Activated CD4-positive, alpha-beta T cell treated with anti-CD3 and anti-CD28 coated beads, Interleukin-2, amount 50 U/mL, for 1 hour (primary cell): ENCODE data around the gene CDK13.
A peak's percentile ranks its signal among the peaks of the same experiment; 100 is the strongest.
"Not testable (repeated sequence)": the region's sequence is repeated elsewhere in the genome, so short reads cannot be mapped to it uniquely, and the experiment has no call there.

Experiments used
- DNase-seq: peaks from one replicate; pipeline ENCODE4 v3.0.0-alpha.2; 2020

Gene CDK13

GRCh38 chr7:39949971-39950472 is at the start of gene CDK13:
Gene CDK13, plus strand, starts transcription at chr7:39950256. Its CDS starts 386 bp downstream, at chr7:39950642.
- DNase-seq, result peak; percentile 90

DNA sequence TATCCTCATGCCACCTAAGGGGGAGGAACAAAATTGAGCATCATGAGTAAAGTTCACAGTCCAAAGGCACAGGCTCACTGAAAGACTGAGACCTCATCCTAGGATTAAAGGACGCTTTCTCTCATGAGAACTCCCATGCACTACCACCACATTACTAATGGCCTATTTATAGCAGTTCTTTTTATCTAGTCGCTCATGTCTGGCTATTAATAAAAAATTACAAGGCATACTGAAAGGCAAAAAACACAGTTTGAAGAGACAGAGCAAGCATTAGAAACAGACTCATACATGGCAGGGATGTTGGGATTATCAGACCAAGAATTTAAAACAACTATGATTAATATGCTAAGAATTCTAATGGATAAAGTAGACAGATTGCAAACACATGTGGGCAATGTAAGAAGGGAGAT is 46.0 kb upstream of the CDK13 start:
- DNase-seq, result no peak

- DNase-seq, result no peak
Measured at GRCh38 chr7:39908141-39908540, 41.9 kb upstream of the CDK13 start.

- DNase-seq, result no peak
Measured at GRCh38 chr7:39908973-39909372, 41.1 kb upstream of the CDK13 start.

DNA sequence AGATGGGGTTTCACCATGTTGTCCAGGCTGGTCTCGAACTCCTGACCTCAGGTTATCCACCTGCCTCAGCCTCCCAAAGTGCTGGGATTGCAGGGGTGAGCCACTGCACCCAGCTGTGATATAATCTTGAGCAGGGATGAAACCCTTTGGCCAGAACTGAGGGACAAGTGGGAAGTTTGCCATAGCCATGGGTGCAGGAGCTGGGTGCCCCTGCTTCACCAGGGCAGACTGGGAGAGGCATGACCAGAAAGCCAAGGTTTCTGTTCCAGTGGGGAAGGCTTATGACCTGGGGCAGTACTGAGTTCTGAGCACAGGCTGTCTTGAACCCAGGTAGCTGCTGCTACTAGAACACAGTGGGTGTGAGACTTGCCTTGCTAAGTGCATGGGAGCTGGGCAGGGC is 40.5 kb upstream of the CDK13 start:
- no peak for DNase-seq

- DNase-seq, result no peak
Measured at GRCh38 chr7:39910108-39910869, 39.8 kb upstream of the CDK13 start.

GRCh38 chr7:39911167-39911566 is 38.9 kb upstream of the CDK13 start:
- no peak for DNase-seq

DNA sequence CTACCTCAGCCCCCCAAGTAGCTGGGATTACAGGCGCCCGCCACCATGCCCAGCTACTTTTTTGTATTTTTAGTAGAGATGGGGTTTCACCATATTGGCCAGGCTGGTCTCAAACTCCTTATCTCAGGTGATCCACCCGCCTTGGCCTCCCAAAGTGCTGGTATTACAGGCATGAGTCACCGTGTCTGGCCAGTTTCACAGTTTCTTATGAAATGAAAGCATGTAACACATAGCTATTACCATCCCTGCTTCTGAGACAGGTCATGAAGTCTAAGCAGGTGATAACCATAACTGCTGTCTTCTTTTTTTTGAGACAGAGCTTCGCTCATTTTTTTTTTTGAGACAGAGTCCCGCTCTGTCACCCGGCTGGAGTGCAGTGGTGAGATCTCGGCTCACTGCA is 34.2 kb upstream of the CDK13 start:
- not testable (repeated sequence) for DNase-seq

- no peak for DNase-seq
Measured at GRCh38 chr7:39919646-39920045, 30.4 kb upstream of the CDK13 start.

DNA sequence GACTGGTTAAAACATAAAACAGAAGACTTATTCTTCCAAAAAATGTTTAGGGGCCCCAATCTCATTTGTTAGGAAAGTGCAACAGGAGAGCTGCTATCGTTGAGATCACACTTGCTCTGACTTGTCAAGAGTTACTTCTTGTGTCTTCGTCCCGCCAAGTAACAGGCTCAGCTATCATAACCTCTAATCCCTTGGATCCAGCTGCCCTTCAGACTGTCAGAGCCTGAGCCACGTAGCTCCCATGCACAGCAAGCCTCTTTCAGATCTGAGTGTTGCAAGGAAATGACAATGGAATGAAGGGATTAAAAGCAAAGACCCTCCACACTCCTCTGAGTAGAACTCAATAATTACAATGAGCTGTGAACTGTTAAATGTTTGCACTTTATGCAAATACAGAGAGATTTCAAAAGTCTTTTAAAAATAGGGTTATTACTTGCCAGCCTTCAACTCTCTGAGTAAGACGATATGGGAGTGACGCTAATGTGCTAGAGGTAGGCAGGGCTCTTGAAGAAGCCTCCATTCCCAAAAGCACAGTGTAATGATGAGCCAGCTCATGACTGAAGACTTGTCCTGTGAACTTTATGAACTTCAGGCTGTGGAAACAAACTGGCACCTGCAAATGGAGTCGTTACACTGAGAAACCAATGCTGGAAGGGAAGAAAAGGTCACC is 28.4 kb upstream of the CDK13 start:
- no peak for DNase-seq

DNA sequence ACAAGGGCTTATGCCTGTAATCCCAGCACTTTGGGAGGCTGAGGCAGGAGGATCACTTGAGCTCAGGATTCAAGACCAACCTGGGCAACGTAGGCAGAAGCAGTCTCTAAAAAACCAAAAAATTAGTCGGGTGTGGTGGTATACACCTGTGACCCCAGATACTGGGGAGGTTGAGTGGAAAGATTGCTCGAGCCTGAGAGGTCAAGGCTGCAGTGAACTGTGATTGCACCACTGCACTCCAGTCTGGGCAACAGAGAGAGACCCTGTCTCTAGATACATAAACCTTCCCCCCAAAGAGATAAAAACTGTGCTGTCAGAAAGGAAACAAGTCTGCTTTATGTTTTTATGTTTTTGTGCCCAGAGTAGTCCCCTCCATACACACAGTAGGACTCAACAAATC is 27.5 kb upstream of the CDK13 start:
- no peak for DNase-seq

GRCh38 chr7:39923091-39923490 is 27.0 kb upstream of the CDK13 start:
- DNase-seq, result no peak

DNA sequence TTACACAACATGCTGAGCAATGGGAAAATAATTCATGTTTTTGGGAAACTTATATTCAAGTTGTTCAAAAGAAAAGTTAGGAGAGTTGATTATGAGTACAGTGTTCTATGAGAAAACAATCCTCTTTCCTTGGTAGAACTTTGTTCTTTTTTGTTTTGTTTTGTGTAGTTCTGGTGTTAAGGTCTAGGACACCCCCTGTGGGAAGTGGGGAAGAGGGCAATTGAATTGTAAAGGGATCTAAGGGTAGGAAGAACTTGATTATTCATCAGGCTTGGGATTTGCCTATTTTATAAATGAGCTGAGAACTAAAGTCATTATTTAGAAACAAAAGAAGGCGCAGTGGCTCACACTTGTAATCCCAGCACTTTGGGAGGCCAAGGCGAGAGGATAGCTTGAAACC is 25.9 kb upstream of the CDK13 start:
- DNase-seq, result no peak

- DNase-seq, result no peak
Measured at GRCh38 chr7:39926111-39926510, 23.9 kb upstream of the CDK13 start.

GRCh38 chr7:39927018-39927417 is 23.0 kb upstream of the CDK13 start:
- DNase-seq, result no peak

- no peak for DNase-seq
Measured at GRCh38 chr7:39934132-39934531, 15.9 kb upstream of the CDK13 start.

DNA sequence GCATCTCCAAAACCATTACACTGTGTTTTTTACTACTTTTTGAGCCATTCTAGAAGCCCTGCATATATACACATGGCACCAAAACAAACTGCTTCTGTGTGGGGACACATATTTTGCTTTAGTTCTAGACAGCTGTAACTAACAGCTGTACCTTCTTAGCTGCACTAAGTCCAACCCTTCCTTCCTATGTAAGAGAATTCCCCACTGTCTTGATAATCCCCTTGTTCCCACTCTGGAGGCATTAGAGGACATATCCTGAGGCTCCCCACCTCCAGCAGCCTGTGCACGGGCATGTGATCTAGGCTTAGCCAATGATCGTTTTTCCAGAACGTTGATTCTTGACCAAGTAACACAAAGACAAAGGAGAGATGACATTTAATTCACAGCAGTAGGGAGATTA is 13.3 kb upstream of the CDK13 start:
- no peak for DNase-seq

DNA sequence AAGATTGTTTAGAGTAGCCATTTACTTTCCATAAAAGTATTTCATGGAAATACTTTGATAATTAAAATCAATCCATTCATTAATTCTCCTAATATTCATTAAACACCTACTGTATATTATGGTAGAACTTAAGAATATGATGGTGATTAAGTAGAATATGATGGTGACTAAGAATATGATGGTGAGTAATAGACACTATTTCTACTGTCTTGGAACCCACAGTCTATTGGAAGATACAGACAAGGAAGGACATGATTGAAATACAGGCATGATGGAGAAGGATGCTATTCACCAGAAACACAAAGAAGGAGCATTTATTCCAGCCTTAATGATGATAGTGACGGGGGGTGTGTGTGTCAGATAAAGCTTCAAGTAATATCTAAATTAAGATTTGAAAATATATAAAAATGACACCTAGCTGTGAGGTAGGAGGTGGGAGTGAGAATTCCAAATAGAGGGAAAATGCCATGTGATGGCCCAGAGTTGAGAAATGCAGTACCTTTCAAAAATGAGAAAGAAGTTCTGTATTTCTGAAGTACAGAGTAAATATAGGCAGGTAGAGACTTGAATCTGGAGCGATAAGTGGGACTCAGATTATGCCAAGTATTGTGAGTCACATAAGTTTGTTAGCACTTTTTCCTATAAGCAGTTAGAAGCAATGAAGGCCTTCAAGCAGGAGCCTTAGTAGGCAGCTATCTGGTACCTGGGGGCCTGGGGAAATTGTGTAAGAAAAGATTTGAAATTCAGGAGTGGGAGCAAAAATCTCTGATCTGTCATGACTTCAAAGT is 12.5 kb upstream of the CDK13 start:
- DNase-seq, result no peak

DNA sequence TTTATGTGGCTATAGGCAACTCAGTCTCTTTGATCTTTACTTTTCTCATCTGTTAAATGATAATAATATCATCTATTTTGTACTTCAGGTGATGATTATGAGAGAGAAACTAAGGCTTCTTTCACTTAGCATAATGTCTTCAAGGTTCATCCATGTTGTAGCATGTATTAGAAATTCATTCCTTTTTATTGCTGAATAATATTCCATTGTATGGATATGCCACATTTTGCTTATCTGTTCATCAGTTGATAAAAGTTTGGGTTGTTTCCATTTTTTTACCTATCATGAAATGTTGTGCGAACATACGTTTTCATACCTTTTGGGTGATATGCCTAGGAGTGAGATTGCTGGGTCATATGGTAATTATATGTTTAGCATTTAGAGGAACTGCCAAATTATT is 7.2 kb upstream of the CDK13 start:
- no peak for DNase-seq

GRCh38 chr7:39946693-39947092 is 3.4 kb upstream of the CDK13 start:
- DNase-seq, result no peak

DNA sequence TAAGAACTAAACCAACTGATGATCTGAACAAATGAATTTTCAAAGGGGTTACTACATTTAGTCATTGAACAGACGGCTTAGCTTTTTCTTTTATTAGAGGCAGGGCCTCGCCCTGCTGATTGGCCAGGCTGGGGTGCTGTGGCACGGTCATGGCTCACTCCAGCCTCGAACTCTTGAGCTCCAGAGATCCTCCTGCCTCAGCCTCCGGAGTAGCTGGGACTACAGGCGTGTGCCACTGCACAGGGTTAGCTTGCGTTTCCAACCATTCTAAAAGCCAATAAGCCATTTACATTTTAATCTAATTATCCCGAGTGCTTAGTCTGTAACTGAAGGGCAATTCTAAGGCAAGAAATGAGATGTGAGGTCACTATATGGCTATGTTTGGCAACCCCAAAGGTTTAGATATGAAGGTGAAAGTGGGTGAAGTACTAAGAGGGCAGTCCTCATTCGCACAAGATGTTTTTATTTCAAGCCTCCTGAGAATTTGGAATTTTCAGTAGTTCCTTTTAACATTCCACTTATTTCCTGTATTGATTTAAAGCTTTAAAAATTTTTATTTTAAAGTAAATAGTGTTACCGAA is 1.6 kb upstream of the CDK13 start:
- no peak for DNase-seq

GRCh38 chr7:39948956-39949928 is 814 bp upstream of the CDK13 start:
- DNase-seq, result peak; percentile 97
